ENCODE measurements around the gene DUSP5. TPM values are rescaled to one million over a fixed set of nuclear protein-coding genes. Genes with fewer than 3 reads are reported as not detected.

Gene DUSP5
- total and polyA plus RNA-seq, 12 donors, result 5.3 to 53.7 (median 21.2) TPM

DNA sequence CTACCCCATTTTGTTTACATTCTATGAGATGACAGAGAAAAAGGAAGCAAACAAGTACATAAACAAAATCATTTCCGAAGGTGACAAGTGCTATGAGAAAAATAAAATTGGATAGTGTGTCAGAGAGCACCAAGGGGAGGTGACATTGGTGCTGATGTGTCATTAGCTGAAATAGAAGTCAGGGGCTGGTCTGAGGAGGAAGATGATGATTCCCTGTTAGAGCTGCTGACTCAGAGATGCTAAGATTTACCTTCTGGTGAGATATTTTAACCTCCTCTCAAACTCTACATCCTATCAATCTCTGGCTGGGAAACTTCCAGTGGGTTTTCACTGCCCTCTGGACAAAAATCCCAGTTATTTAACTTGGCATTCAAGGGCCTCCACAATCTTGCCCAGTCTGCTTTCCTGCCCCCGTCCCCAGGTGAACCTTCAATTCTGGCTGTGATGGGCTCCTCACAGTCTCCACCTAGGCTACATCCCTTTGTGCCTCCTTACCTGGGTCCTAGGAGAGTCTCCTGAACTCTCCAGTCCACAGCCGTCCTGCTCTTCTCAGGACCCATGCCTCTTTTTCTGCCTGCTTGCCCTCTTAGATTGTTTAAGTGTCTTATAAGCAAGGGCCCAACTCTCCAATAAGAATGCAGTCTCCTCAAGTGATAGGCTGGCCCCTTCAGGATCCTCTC lies 26.6 kb downstream of the DUSP5 start:
- WGBS, 2 donors, result 89 to 94% methylated on average over 3 of the region's 3 CpGs
- H3K4me1 ChIP-seq, result peaks cover 0 to 30% (median 0%) of the 10 kb centered on the region in 9 donors
- ATAC-seq (no peak), DNase-seq (no peak)
- TF ChIP-seq, protein P1, sequence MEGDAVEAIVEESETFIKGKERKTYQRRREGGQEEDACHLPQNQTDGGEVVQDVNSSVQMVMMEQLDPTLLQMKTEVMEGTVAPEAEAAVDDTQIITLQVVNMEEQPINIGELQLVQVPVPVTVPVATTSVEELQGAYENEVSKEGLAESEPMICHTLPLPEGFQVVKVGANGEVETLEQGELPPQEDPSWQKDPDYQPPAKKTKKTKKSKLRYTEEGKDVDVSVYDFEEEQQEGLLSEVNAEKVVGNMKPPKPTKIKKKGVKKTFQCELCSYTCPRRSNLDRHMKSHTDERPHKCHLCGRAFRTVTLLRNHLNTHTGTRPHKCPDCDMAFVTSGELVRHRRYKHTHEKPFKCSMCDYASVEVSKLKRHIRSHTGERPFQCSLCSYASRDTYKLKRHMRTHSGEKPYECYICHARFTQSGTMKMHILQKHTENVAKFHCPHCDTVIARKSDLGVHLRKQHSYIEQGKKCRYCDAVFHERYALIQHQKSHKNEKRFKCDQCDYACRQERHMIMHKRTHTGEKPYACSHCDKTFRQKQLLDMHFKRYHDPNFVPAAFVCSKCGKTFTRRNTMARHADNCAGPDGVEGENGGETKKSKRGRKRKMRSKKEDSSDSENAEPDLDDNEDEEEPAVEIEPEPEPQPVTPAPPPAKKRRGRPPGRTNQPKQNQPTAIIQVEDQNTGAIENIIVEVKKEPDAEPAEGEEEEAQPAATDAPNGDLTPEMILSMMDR (IDR thresholded peaks at IDR 0.05), result no peak
- no peaks in the 10 kb centered on the region for H3K27me3 ChIP-seq
- intact Hi-C loops (cut with DNase I), result no loop called here
- no peaks in the 10 kb centered on the region for H3K36me3 ChIP-seq
- H3K27ac ChIP-seq, result no peak overlapping the region
- H3K9me3 ChIP-seq, result no peaks in the 10 kb centered on the region
- no peak overlapping the region for H3K4me3 ChIP-seq

DNA sequence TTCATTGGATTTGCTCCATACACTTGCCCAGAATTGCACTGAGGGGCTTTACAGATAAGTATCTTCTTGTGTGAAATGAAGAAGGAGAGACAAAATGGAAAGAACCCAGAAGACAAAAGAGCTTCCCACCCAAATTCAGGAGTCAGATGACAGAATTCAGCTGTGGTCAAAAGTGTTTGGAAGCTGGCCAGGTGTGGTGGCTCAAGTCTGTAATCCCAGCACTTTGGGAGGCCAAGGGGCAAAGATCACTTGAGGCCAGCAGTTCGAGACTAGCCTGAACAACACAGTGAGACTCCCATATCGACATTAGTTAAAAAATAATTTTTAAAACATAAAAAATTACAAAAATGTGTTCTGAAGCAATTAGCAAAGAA lies 27.1 kb downstream of the DUSP5 start:
- no peak overlapping the region for H3K4me3 ChIP-seq
- H3K4me1 ChIP-seq, result peaks cover 0 to 35% (median 0%) of the 10 kb centered on the region in 9 donors
- ATAC-seq (no peak), DNase-seq (no peak)
- 76 to 77% methylated on average over 2 of the region's 2 CpGs for WGBS, 2 donors
- intact Hi-C loops (cut with DNase I), result no loop called here
- TF ChIP-seq, protein P1 (IDR thresholded peaks at IDR 0.05), result no peak
- peaks cover 0 to under 1% (median 0%) of the 10 kb centered on the region in 7 donors for H3K27me3 ChIP-seq
- no peaks in the 10 kb centered on the region for H3K36me3 ChIP-seq
- H3K9me3 ChIP-seq, result no peaks in the 10 kb centered on the region
- H3K27ac ChIP-seq, result no peak overlapping the region

DNA sequence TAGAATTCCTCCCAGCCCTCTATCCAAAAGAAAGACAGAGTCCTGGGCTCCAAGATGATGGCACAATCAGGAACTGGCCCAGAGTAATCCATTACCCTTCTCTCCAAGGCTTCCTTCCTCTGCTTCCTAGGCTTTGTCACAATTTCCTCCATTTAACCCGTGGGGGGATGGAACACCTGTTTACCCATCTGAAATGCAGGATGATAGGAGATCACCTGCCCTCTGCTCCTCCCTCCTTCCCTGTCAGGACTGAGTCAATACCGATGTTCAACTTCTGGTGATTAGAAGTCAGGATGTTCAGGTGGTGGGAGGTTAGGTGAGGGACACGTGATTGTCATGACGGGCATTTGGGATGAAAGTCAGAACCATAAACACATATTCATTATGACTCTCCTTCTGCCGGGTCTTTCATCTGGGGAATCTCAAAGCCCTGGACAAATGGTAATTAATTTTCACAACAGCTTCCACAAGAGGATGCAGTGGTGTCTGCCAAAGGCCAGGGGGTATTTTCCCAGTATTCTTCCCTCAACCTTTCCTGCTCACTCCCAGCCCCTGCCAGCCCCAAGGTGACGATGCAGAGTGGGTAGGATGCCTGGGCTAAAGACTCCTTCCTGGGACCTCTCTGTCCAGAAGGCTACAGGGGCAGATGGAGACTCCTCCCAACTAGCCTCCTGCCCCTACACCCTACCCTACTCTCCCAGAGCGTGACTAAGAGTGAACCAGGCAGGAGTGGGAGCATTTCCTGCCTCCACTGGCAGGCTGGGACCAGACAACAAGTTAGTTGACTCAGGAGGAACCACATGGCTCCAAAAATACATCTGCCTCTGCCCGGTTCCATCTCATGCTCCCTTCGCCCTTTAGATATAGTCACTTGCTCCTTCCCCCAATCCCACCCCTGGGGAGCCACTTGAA lies 27.9 kb downstream of the DUSP5 start:
- intact Hi-C loops (cut with DNase I), result no loop called here
- Histone ChIP-seq H3K27me3 (peaks cover 0 to 8% (median 0%) of the 10 kb centered on the region in 7 donors), H3K9me3 (no peaks in the 10 kb centered on the region), H3K36me3 (no peaks in the 10 kb centered on the region), H3K4me1 (peaks cover 0 to 43% (median 7%) of the 10 kb centered on the region in 9 donors), H3K4me3 (no peak overlapping the region), H3K27ac (peak overlapping the region in 1 of 10 donors; percentile 29)
- WGBS, 2 donors, result 56 to 67% methylated on average over 9 of the region's 9 CpGs
- DNase-seq (no peak), ATAC-seq (peak in 2 of 8 donors; percentile 18 to 30)
- TF ChIP-seq, protein P1 (IDR thresholded peaks at IDR 0.05), result no peak

DNA sequence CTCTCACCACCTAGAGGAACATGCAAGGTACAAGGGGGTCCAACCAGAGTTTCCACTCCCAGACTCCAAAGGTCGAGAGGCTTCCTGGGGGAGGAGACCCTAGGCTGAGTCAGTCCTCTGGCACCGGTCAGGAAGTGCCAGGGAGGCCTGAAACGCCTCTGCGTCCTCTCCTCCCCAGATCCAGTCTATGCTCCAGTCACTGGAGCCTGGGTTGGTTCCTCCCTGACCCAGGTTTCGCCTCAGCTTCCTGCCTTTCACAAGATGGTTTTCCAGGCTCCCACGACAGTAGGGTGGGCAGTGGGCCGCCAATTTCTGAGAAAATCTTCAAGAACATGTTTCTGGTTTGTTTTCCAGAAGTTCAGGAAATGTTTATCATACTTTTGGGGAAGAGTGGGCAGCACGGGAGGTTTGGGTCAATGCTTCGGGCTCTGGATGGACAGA lies 30.0 kb downstream of the DUSP5 start:
- H3K36me3 ChIP-seq, result no peaks in the 10 kb centered on the region
- no peak overlapping the region for H3K27ac ChIP-seq
- peaks cover 0 to 13% (median 0%) of the 10 kb centered on the region in 7 donors for H3K27me3 ChIP-seq
- H3K4me3 ChIP-seq, result no peak overlapping the region
- H3K4me1 ChIP-seq, result peaks cover 0 to 47% (median 9%) of the 10 kb centered on the region in 9 donors
- WGBS, 2 donors, result 75 to 80% methylated on average over 9 of the region's 9 CpGs
- ATAC-seq (peak in 1 of 8 donors; percentile 48), DNase-seq (no peak)
- TF ChIP-seq, protein P1 (IDR thresholded peaks at IDR 0.05), result no peak
- intact Hi-C loops (cut with DNase I), result no loop called here
- H3K9me3 ChIP-seq, result no peaks in the 10 kb centered on the region

Data from heart right ventricle (tissue), 16 donors.